ENCODE measurements around the gene TAAR5. TPM values are rescaled to one million over a fixed set of nuclear protein-coding genes. Genes with fewer than 3 reads are reported as not detected.
"Not testable (repeated sequence)": the region's sequence is repeated elsewhere in the genome, so short reads cannot be mapped to it uniquely, and the experiment has no call there.

TAAR5 gene
- total RNA-seq, 1 donor from 2014 or later = not detected

DNA sequence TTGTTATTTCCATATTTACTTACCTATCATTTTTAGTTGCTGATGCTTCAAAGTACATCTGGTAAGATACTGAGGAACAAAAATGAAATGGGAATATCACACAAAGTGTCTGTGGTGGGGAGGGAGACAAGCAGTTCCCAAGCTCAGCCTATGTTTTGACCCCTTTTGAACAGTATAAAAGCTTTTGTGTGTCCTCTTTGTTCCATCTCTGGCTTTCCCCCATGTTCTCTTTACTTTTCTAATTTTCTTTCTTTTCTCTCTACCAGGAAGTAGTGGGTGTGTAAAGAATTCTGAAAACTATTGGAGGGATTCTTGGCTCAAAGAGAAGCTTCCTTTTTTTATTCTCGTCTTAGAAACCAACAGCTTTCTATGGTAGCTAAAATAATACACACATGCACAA is 27.1 kb upstream of the TAAR5 start:
- TF ChIP-seq, protein P1, sequence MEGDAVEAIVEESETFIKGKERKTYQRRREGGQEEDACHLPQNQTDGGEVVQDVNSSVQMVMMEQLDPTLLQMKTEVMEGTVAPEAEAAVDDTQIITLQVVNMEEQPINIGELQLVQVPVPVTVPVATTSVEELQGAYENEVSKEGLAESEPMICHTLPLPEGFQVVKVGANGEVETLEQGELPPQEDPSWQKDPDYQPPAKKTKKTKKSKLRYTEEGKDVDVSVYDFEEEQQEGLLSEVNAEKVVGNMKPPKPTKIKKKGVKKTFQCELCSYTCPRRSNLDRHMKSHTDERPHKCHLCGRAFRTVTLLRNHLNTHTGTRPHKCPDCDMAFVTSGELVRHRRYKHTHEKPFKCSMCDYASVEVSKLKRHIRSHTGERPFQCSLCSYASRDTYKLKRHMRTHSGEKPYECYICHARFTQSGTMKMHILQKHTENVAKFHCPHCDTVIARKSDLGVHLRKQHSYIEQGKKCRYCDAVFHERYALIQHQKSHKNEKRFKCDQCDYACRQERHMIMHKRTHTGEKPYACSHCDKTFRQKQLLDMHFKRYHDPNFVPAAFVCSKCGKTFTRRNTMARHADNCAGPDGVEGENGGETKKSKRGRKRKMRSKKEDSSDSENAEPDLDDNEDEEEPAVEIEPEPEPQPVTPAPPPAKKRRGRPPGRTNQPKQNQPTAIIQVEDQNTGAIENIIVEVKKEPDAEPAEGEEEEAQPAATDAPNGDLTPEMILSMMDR (conservative IDR thresholded peaks at IDR 0.05; ENCODE audit: low read depth, low read length) = no peak
- no peak overlapping the region for H3K4me3 ChIP-seq (ENCODE audit: low read depth, low read length)
- no peak for DNase-seq (ENCODE audit: low read depth)

DNA sequence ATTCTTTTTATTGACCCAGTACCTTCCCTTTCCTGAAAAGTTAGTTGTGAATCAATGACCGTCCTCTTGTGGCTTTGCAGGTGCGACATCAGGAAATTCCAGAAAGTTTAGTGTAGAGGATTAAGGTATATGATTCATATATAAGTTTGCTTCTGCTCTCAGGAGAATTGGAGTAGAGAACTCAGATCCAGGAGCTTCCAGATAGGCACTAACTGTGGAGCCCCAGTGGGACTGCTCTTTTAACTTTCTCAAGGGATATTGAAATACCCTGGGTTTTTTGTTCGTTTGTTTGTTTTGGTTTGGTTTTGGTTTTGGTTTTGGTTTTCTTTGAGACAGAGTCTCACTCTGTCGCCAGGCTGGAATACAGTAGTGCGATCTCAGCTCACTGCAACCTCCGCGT is 25.0 kb upstream of the TAAR5 start:
- H3K4me3 ChIP-seq (ENCODE audit: low read depth, low read length) = no peak overlapping the region
- TF ChIP-seq, protein P1 (conservative IDR thresholded peaks at IDR 0.05; ENCODE audit: low read depth, low read length) = no peak
- DNase-seq (ENCODE audit: low read depth) = no peak

DNA sequence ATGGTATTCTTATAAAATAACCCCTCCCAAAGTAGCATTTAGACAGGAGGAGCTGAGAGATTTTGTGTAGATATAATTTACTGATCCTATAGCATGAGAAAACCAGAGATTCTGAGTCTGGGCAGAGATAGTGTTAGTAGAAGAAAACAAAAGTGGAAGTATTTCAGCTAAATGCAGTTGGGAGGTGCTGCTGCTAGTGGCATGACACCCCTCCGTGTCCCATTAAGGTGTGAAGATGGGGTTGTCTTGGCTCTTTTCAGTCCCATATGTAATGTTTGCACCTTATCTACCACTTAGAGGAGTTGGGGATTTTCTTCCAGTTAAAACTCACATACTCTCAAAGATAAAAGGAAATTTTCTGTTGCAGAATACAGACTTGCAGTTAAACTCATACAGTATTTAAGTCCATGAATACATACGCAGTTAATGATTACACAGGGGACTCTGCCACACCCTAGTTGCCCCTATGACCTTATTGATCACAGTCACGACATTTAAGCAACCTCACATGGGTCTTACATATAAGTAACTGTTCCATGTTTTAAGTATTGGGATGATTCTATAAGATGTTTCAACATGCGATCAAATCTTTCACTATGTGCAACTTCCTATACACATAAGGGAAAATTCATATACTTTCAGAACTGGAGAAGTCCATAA is 23.0 kb upstream of the TAAR5 start:
- no peak overlapping the region for H3K4me3 ChIP-seq (ENCODE audit: low read depth, low read length)
- TF ChIP-seq, protein P1 (conservative IDR thresholded peaks at IDR 0.05; ENCODE audit: low read depth, low read length) = no peak
- DNase-seq (ENCODE audit: low read depth) = no peak

DNA sequence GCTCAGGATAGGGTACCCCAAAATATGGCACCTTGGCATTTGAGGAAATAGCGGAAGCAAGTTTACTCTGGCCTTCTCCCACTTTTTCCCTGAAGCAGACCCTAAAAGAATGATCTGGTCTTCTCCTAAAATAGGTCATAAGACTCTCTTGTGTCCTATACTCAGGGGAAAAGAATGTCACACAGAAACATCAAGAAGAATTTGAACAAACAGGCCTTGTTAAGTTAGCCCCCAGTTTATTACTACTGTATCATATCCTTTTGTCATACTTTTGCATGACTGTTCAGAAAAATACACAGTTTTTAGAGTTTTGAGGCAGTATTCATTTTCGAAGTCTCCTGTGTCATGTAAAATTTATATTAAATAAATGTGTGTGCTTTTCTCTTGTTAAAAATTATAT is 22.1 kb upstream of the TAAR5 start:
- no peak overlapping the region for H3K4me3 ChIP-seq (ENCODE audit: low read depth, low read length)
- DNase-seq (ENCODE audit: low read depth) = no peak
- TF ChIP-seq, protein P1 (conservative IDR thresholded peaks at IDR 0.05; ENCODE audit: low read depth, low read length) = no peak

DNA sequence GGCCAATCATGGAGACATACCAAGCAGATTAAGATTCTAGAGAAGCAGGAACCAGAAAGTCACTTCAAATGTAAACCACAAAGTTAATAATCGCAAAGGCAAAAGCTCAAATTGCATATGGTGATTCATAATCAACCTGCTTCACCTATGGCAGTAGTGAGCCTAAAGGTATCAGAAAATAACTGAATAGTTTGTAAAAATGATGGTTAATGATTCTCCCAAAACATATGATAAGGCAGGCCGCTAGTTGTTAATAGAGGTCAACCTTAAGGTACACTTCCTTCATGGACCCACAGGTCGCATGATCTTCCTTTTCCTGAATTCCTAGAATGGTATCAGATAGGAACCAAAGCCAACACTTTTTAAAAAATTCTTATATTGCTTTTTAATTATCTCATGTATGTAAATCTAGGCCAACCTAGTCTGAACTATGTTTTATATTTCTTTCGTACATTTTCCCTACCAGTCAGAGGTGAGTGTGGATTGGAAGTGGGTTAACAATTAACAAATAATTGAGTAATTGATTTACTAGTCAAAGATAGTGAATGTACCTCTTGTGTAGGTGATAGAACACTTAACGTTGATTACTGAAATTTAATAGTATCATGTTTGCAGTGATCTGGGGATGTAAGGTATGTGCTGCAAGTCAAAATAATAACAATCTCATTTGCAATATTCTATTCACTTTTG is 18.1 kb upstream of the TAAR5 start:
- TF ChIP-seq, protein P1 (conservative IDR thresholded peaks at IDR 0.05; ENCODE audit: low read depth, low read length) = no peak
- peak; percentile 55 for DNase-seq (ENCODE audit: low read depth)
- H3K4me3 ChIP-seq (ENCODE audit: low read depth, low read length) = no peak overlapping the region

DNA sequence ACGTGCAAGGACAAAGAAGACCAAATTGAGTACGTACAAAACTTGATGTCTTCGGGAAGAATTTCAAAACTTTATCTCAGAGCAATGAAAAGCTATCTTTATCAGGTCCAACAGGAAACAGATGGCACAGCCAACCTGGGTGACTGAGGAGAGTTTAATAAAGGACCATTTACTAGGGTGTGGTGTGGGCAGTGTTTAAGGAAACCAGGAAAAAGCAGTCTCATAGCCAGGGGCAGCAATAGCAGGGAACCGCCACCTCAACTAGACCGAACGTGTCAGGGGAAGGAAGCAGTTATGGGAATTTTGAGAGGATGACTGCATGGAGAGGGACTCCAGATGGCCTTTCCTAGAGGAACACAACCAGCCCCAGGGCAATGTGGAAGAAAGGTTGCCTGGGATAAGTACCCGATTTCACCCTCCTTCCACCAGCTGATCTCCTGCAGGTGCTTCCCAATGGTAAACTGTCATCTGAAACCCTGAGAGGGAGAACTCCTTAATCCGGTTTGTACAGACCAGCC is 15.2 kb upstream of the TAAR5 start:
- TF ChIP-seq, protein P1 (conservative IDR thresholded peaks at IDR 0.05; ENCODE audit: low read depth, low read length) = no peak
- DNase-seq (ENCODE audit: low read depth) = no peak
- H3K4me3 ChIP-seq (ENCODE audit: low read depth, low read length) = no peak overlapping the region

DNA sequence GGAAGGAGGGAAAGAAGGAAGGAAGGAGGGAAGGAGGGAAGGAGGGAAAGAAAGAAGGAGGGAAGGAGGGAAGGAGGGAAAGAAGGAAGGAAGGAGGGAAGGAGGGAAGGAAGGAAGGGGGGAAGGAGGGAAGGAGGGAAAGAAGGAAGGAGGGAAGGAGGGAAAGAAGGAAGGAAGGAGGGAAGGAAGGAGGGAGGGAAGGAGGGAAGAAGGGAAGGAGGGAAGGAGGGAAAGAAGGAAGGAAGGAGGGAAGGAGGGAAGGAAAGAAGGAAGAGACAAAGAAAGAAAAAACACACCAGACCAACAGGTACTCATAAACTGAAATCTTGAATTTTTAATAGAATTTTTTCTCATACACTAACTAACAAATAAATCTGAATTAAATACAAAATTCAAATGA is 11.4 kb upstream of the TAAR5 start:
- not testable (repeated sequence) for H3K4me3 ChIP-seq (ENCODE audit: low read depth, low read length); DNase-seq (ENCODE audit: low read depth)

Data from epithelial cell of proximal tubule (primary cell).